Eye (tissue), 1 donor: ENCODE results near the gene COL12A1.

ENCODE experiments used
- DNase-seq: peaks from one replicate; pipeline ENCODE4 v3.0.0-alpha.2; 2015

The COL12A1 gene

GRCh38 chr6:75135876-75136275, 70.0 kb downstream of the COL12A1 start:
- DNase-seq: no peak

- no peak for DNase-seq
These were observed 70.4 kb downstream of the COL12A1 start for GRCh38 chr6:75135450-75135849.

- no peak for DNase-seq
These were observed 75.1 kb downstream of the COL12A1 start for GRCh38 chr6:75130784-75131183.

- no peak for DNase-seq
These were observed 76.8 kb downstream of the COL12A1 start for GRCh38 chr6:75128878-75129570.

GRCh38 chr6:75126518-75126917, 79.3 kb downstream of the COL12A1 start:
- no peak for DNase-seq

GRCh38 chr6:75124983-75125382, 80.9 kb downstream of the COL12A1 start:
- DNase-seq: no peak

- no peak for DNase-seq
These were observed 81.8 kb downstream of the COL12A1 start for GRCh38 chr6:75124085-75124484.

GRCh38 chr6:75118925-75119515, 86.8 kb downstream of the COL12A1 start:
- DNase-seq: no peak

GRCh38 chr6:75117701-75118100, 88.2 kb downstream of the COL12A1 start:
- no peak for DNase-seq

GRCh38 chr6:75116946-75117345, 88.9 kb downstream of the COL12A1 start:
- no peak for DNase-seq

- no peak for DNase-seq
These were observed 90.4 kb downstream of the COL12A1 start for GRCh38 chr6:75115481-75115880.

GRCh38 chr6:75114806-75115205, 91.0 kb downstream of the COL12A1 start:
- no peak for DNase-seq

GRCh38 chr6:75114195-75114594, 91.7 kb downstream of the COL12A1 start:
- no peak for DNase-seq

- no peak for DNase-seq
These were observed 92.4 kb downstream of the COL12A1 start for GRCh38 chr6:75113446-75113845.

GRCh38 chr6:75109765-75110164, 96.1 kb downstream of the COL12A1 start:
- no peak for DNase-seq

GRCh38 chr6:75109022-75109421, 96.8 kb downstream of the COL12A1 start:
- DNase-seq: no peak

GRCh38 chr6:75108333-75108974, 97.4 kb downstream of the COL12A1 start:
- no peak for DNase-seq

GRCh38 chr6:75107913-75108312, 97.9 kb downstream of the COL12A1 start:
- no peak for DNase-seq

GRCh38 chr6:75106426-75106825, 99.4 kb downstream of the COL12A1 start:
- DNase-seq: no peak

GRCh38 chr6:75103431-75103830, 102.4 kb downstream of the COL12A1 start:
- no peak for DNase-seq

- DNase-seq: no peak
These were observed 103.6 kb downstream of the COL12A1 start for GRCh38 chr6:75102301-75102700.

- DNase-seq: no peak
These were observed 104.0 kb downstream of the COL12A1 start for GRCh38 chr6:75101896-75102295.

GRCh38 chr6:75098709-75099108, 107.1 kb downstream of the COL12A1 start:
- peak; percentile 33 for DNase-seq

GRCh38 chr6:75096966-75097365, 108.9 kb downstream of the COL12A1 start:
- DNase-seq: no peak
